ENCODE measurements around the gene ACOT9.
A peak's percentile ranks its signal among the peaks of the same experiment; 100 is the strongest.

ACOT9 gene

DNA sequence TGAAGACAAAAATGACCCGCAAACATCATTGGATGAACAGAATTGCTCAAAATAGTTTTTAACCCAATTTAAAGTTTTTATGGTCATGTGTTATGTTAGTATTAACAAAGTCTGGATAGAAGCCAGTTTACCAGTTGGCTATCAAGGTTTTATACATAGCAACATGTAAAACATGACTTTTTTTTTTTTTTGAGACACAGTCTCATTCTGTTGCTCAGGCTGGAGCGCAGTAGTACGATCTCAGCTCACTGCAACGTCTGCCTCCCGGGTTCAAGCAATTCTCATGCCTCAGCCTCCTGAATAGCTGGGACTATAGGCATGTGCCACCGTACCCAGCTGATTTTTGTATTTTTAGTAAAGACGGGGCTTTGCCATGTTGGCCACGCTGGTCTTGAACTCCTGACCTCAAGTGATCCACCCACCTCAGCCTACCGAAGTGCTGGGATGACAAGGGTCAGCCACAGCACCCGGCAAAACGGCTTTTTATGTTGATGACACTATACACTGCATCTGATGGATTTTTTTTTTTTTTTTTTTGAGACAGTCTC, 43.3 kb upstream of the ACOT9 start:
- TF ChIP-seq, protein P1, sequence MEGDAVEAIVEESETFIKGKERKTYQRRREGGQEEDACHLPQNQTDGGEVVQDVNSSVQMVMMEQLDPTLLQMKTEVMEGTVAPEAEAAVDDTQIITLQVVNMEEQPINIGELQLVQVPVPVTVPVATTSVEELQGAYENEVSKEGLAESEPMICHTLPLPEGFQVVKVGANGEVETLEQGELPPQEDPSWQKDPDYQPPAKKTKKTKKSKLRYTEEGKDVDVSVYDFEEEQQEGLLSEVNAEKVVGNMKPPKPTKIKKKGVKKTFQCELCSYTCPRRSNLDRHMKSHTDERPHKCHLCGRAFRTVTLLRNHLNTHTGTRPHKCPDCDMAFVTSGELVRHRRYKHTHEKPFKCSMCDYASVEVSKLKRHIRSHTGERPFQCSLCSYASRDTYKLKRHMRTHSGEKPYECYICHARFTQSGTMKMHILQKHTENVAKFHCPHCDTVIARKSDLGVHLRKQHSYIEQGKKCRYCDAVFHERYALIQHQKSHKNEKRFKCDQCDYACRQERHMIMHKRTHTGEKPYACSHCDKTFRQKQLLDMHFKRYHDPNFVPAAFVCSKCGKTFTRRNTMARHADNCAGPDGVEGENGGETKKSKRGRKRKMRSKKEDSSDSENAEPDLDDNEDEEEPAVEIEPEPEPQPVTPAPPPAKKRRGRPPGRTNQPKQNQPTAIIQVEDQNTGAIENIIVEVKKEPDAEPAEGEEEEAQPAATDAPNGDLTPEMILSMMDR (IDR thresholded peaks at IDR 0.05; ENCODE audit: insufficient read depth, low read length, missing control alignments) = no peak
- ChIA-PET CTCF (no interaction called here), POLR2A (interaction anchor here (1.0 kb wide), 1 partner anchor 115 kb away, joined by 6 read pairs; no protein-coding TSS in a partner anchor)
- H3K4me3 ChIP-seq (ENCODE audit: low read depth, low read length) = no peak overlapping the region
- no peak for DNase-seq (ENCODE audit: low read depth, low spot score)

GRCh38 chrX:23785580-23785979, 42.5 kb upstream of the ACOT9 start:
- no peak for DNase-seq (ENCODE audit: low read depth, low spot score)
- CTCF ChIA-PET = interaction anchor here (8.2 kb wide), 1 partner anchor 117 kb away, joined by 111 read pairs; no protein-coding TSS in a partner anchor
- POLR2A ChIA-PET = no interaction called here
- H3K4me3 ChIP-seq (ENCODE audit: low read depth, low read length) = no peak overlapping the region
- TF ChIP-seq, protein P1 (IDR thresholded peaks at IDR 0.05; ENCODE audit: insufficient read depth, low read length, missing control alignments) = no peak

DNA sequence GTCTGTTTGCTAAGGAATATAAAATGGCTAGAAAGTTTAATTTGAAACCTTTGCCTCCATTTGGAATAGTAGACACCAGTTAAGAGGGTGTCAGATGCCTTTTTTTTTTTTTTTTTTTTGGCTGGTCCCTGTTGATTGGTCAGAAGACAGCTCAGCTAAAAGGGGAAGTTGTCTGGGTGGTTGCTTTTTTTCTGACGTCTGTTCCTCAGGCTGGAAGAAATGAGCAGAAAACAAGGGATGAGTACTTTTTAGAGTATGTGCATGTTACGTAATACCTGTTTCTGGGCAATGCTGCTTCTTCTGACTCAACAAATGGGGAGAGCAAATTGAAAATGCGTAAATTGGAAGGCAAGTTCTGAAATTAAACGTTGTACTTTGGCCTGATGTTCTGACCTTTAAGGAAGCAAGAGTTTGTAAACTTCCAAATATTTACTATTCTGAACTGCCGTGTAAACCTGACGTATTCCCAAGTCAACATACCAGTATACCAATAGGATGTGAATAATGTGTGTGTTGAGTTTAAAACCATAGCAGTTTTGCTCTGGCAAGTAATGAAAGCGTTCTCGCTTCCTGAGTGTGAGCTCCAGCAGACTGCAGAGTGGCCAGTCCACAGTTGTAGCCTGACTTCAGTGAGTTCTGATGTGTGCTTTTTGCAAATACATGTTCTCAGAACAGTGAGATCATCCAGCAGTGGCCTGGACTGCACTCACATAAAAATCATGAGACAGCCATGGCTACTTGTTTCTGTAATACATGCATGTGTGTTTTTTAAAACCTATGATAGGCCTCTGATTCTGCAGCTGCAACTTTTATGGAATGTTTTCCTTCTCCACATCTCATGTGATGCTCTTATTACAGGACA, 41.6 kb upstream of the ACOT9 start:
- peak overlapping the region; percentile 76 for H3K4me3 ChIP-seq (ENCODE audit: low read depth, low read length)
- TF ChIP-seq, protein P1 (IDR thresholded peaks at IDR 0.05; ENCODE audit: insufficient read depth, low read length, missing control alignments) = no peak
- ChIA-PET CTCF (interaction anchor here (1.2 to 8.2 kb wide), 3 partner anchors 29 to 118 kb away, joined by 4 to 111 read pairs (median 15); no protein-coding TSS in a partner anchor), POLR2A (interaction anchor here (0.7 to 1.9 kb wide), 3 partner anchors 100 to 117 kb away, joined by 5 to 12 read pairs (median 5); no protein-coding TSS in a partner anchor)
- no peak for DNase-seq (ENCODE audit: low read depth, low spot score)

GRCh38 chrX:23783589-23784469, 40.8 kb upstream of the ACOT9 start:
- TF ChIP-seq, protein P1 (IDR thresholded peaks at IDR 0.05; ENCODE audit: insufficient read depth, low read length, missing control alignments) = no peak
- no peak for DNase-seq (ENCODE audit: low read depth, low spot score)
- CTCF ChIA-PET = interaction anchor here (0.7 to 8.2 kb wide), 14 partner anchors 7 to 123 kb away, joined by 4 to 111 read pairs (median 6); partner anchors contain the start of genes APOO and CXorf58
- H3K4me3 ChIP-seq (ENCODE audit: low read depth, low read length) = peak overlapping the region; percentile 76
- POLR2A ChIA-PET = interaction anchor here (0.7 to 1.9 kb wide), 11 partner anchors 18 to 242 kb away, joined by 4 to 33 read pairs (median 8); partner anchors contain the start of gene ACOT9

GRCh38 chrX:23782863-23783588, 40.0 kb upstream of the ACOT9 start, which contains the start of gene SAT1:
Gene SAT1 (plus strand): TSS chrX:23783173. CDS start chrX:23783352, 179 bp downstream.
- peak within 1 kb of the TSS; percentile 76 for H3K4me3 ChIP-seq (ENCODE audit: low read depth, low read length)
- ChIA-PET POLR2A (interaction anchor here (0.5 to 1.9 kb wide), 17 partner anchors 10 to 1877 kb away, joined by 3 to 33 read pairs (median 4); partner anchors contain the start of gene ACOT9), CTCF (interaction anchor here (0.7 to 8.2 kb wide), 28 partner anchors 8 to 124 kb away, joined by 3 to 111 read pairs (median 5); partner anchors contain the start of genes ACOT9, APOO and CXorf58)
- peak; percentile 51 for DNase-seq (ENCODE audit: low read depth, low spot score)
- TF ChIP-seq, protein P1 (IDR thresholded peaks at IDR 0.05; ENCODE audit: insufficient read depth, low read length, missing control alignments) = peak; percentile 66
